Sigmoid colon (tissue), 4 donors: ENCODE data around the gene SLAMF6.
"Not testable (repeated sequence)": the region's sequence is repeated elsewhere in the genome, so short reads cannot be mapped to it uniquely, and the experiment has no call there.

Source experiments
- EP300 ChIP-seq, 4 donors: sonication (generic); formaldehyde crosslinking; IDR thresholded peaks; one replicate each; pipeline ENCODE4 v1.6.1; 2017; ENCODE audit warnings: antibody characterized with exemption in 4 of 4
- POLR2A ChIP-seq, 2 donors: fragments of 450-650 bp; IDR thresholded peaks; one replicate each; pipeline ENCODE4 v1.6.1; 2016; ENCODE audit warnings: antibody characterized with exemption in 2 of 2, mild to moderate bottlenecking in 2 of 2, moderate library complexity in 2 of 2
- POLR2AphosphoS5 ChIP-seq, 4 donors: sonication (generic); formaldehyde crosslinking; IDR thresholded peaks; one replicate each; pipeline ENCODE4 v1.6.1; 2017; ENCODE audit warnings: antibody characterized with exemption in 4 of 4
- TF ChIP-seq, protein P1 (sequence below), 4 experiments: fragments of 450-650 bp in 3 of 4; fragments of 200-600 bp in 1 of 4; IDR thresholded peaks; one replicate each; pipeline ENCODE4 v1.5.1; 2016 to 2019; ENCODE audit warnings: antibody characterized with exemption in 4 of 4, mild to moderate bottlenecking in 3 of 4, moderate library complexity in 2 of 4

DNA sequence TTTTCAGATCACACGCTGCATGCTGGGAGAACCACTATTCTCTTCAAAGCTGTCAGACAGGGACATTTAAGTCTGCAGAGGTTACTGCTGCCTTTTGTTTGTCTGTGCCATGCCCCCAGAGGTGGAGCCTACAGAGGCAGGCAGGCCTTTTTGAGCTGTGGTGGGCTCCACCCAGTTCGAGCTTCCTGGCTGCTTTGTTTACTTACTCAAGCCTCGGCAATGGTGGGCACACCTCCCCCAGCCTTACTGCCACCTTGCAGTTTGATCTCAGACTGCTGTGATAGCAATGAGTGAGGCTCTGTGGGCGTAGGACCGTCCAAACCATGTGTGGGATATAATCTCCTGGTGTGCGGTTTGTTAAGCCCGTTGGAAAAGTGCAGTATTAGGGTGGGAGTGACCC is 42.3 kb downstream of the SLAMF6 start:
- TF ChIP-seq POLR2AphosphoS5, POLR2A, EP300 (IDR thresholded peaks at IDR 0.05): not testable (repeated sequence)
- TF ChIP-seq, protein P1, sequence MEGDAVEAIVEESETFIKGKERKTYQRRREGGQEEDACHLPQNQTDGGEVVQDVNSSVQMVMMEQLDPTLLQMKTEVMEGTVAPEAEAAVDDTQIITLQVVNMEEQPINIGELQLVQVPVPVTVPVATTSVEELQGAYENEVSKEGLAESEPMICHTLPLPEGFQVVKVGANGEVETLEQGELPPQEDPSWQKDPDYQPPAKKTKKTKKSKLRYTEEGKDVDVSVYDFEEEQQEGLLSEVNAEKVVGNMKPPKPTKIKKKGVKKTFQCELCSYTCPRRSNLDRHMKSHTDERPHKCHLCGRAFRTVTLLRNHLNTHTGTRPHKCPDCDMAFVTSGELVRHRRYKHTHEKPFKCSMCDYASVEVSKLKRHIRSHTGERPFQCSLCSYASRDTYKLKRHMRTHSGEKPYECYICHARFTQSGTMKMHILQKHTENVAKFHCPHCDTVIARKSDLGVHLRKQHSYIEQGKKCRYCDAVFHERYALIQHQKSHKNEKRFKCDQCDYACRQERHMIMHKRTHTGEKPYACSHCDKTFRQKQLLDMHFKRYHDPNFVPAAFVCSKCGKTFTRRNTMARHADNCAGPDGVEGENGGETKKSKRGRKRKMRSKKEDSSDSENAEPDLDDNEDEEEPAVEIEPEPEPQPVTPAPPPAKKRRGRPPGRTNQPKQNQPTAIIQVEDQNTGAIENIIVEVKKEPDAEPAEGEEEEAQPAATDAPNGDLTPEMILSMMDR (IDR thresholded peaks at IDR 0.05), result not testable (repeated sequence)
